Activated naive CD4-positive, alpha-beta T cell treated with anti-CD3 and anti-CD28 coated beads for 36 hours (primary cell): ENCODE measurements around the gene PPIB. TPM values are rescaled to one million over a fixed set of nuclear protein-coding genes. Genes with fewer than 3 reads are reported as not detected.

Experiments
- CTCF ChIA-PET: fragments of 350-600 bp; sonication (Branson Sonifier 250); formaldehyde crosslinking; loops from one replicate; lab custom pipeline; 2021; ENCODE audit warnings: antibody characterized with exemption; lab: Charles Lee
- DNase-seq: peaks from one replicate; pipeline ENCODE4 v3.0.0-alpha.2; 2020
- H3K27ac Mint-ChIP-seq: one replicate; pipeline ENCODE4 v1.8.0; 2021; ENCODE audit warnings: mild to moderate bottlenecking, mixed read lengths
- H3K27me3 Mint-ChIP-seq: one replicate; pipeline ENCODE4 v1.8.0; 2021; ENCODE audit warnings: low read depth, mixed read lengths
- H3K36me3 Mint-ChIP-seq: one replicate; pipeline ENCODE4 v1.8.0; 2021; ENCODE audit warnings: low read depth, mixed read lengths
- H3K4me1 Mint-ChIP-seq: one replicate; pipeline ENCODE4 v1.8.0; 2021; ENCODE audit warnings: low read depth, mixed read lengths
- H3K4me3 Mint-ChIP-seq: one replicate; pipeline ENCODE4 v1.8.0; 2021; ENCODE audit warnings: mild to moderate bottlenecking, moderate library complexity, mixed read lengths
- H3K9me3 Mint-ChIP-seq: one replicate; pipeline ENCODE4 v1.8.0; 2021; ENCODE audit warnings: mixed read lengths
- intact Hi-C: fragments of 100-400 bp; cut with micrococcal nuclease; formaldehyde crosslinking; loops from one replicate; pipeline ENCODE4 v1.15.1; 2023
- total RNA-seq, 2 experiments: library from RNA; stranded (reverse); gene quantifications; one replicate each; pipeline ENCODE4 v1.2.3, GENCODE V29; 2021

The PPIB gene
- total RNA-seq, 2 experiments from 2014 or later, result 187 to 202 TPM

DNA sequence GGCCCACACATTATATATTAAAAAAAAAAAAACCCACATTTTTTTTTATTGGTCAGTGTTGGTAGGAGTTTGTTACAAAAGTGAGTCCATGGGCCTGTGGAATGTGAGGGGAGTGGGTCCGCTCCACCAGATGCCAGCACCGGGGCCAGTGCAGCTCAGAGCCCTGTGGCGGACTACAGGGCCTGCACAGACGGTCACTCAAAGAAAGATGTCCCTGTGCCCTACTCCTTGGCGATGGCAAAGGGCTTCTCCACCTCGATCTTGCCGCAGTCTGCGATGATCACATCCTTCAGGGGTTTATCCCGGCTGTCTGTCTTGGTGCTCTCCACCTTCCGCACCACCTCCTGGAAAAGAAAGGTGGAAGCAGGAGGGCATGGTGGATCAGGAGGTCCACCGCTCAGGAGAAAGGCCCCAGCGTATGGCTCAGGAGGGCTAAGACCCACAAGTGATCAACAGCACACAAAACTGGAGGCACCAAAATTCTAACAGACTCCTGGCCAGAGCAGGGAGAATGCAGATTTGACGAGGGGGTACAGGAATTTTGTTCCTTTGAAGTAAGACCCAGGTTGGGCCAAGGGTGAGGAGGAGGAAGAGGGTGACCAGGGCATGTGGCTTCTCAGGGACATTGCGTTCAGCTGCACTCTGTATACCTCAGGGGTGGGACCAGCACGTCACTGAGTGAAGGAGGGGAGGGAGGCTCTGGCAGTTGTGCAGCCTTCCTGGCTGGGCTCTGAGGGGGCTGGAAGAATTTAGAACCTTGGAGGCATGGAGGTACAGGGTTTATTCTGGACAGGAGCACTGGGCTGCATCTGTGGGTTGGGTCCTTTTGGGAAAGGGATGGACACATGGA, 6.8 kb downstream of the PPIB start:
- no peak for DNase-seq
- H3K4me3 Mint-ChIP-seq, result no peak overlapping the region
- peaks cover 33% of the 10 kb centered on the region for H3K36me3 Mint-ChIP-seq
- CTCF ChIA-PET, result interaction anchor here (0.6 to 0.7 kb wide), 2 partner anchors 11 to 12 kb away, joined by 3 to 5 read pairs; no protein-coding TSS in a partner anchor
- intact Hi-C loops, result loop anchor here (10.0 kb wide), 1 partner anchor 321 kb away; the partner anchor contains the start of gene HERC1
- peaks cover 5% of the 10 kb centered on the region for H3K27me3 Mint-ChIP-seq
- peaks cover 27% of the 10 kb centered on the region for H3K4me1 Mint-ChIP-seq
- H3K9me3 Mint-ChIP-seq, result no peaks in the 10 kb centered on the region
- H3K27ac Mint-ChIP-seq, result no peak overlapping the region

GRCh38 chr15:64153480-64154367, 9.1 kb downstream of the PPIB start:
- peak; percentile 96 for DNase-seq
- Mint-ChIP-seq H3K4me3 (peak overlapping the region; percentile 50), H3K4me1 (peaks cover 26% of the 10 kb centered on the region), H3K36me3 (peaks cover 21% of the 10 kb centered on the region), H3K9me3 (no peaks in the 10 kb centered on the region), H3K27me3 (peaks cover 11% of the 10 kb centered on the region), H3K27ac (peak overlapping the region; percentile 67)
- intact Hi-C loops, result loop anchor here (1.0 to 10.0 kb wide), 5 partner anchors 60 to 686 kb away; partner anchors contain the start of genes CIAO2A and HERC1
- CTCF ChIA-PET, result interaction anchor here (0.7 to 2.2 kb wide), 21 partner anchors 8 to 563 kb away, joined by 3 to 11 read pairs (median 5); partner anchors contain the start of genes CIAO2A, PPIB and SNX1

DNA sequence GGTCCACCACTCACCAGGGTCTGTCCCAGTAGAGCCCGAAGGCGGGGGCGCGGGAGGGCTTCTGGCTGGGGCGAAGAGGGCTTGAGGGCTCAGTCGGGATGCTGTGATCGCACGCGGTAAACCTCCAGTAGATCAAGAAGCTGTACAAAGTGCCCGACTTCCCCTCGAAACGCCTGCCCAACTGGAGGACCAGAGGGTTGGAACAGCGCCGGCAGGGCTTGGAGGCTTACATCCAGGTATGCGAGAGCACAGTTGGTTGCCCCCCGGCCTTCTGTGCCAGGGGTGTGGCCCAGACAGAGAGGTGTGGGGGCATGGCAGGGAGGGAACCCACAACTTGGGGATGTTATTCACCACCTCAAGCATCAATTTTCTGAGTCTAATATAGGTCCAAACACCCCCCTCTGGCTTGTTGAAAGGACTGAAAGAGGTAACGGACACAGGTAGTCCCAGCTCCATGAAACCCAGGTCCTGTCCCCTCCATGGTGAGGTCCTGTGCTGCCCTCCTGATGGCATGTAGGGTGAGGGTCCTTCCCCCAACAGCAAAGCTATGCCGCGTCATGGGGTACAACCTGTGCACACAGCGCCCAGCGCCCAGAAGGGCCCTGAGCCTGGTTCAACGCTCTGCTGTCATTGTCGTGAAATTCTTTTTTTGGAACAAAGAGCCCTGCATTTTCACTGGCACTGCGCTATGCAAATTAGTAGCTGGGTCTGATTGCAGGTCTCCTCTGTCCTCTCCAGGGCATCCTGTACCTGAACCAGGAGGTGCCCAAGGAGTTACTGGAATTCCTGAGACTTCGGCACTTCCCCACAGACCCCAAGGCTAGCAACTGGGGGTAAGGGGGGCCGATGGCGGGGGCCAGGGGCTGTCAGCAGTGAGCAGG, 10.1 kb downstream of the PPIB start:
- H3K27me3 Mint-ChIP-seq, result peaks cover 11% of the 10 kb centered on the region

GRCh38 chr15:64151727-64152506, 10.9 kb downstream of the PPIB start, which contains the start of gene SNX22:
Gene SNX22 (plus strand): TSS chr15:64151731. CDS start chr15:64151776, 45 bp downstream.
- H3K27me3 Mint-ChIP-seq, result peaks cover 11% of the 10 kb centered on the region
- CTCF ChIA-PET, result interaction anchor here (1.3 to 2.0 kb wide), 3 partner anchors 7 to 54 kb away, joined by 6 to 7 read pairs (median 7); no protein-coding TSS in a partner anchor
- peak within 1 kb of the TSS; percentile 68 for H3K4me3 Mint-ChIP-seq
- DNase-seq, result peak; percentile 12
- peaks cover 7% of the 10 kb centered on the region for H3K36me3 Mint-ChIP-seq
- H3K27ac Mint-ChIP-seq, result no peak within 1 kb of the TSS
- no peaks in the 10 kb centered on the region for H3K9me3 Mint-ChIP-seq
- intact Hi-C loops, result loop anchor here (2.0 to 10.0 kb wide), 4 partner anchors 317 to 685 kb away; partner anchors contain the start of gene HERC1
- H3K4me1 Mint-ChIP-seq, result peaks cover 20% of the 10 kb centered on the region

More for the DNA sequence above, 10.1 kb downstream of the PPIB start:
- CTCF ChIA-PET, result interaction anchor here (0.7 to 2.2 kb wide), 16 partner anchors 8 to 217 kb away, joined by 3 to 11 read pairs (median 6); partner anchors contain the start of genes CIAO2A, PPIB and SNX1
- intact Hi-C loops, result loop anchor here (1.0 to 10.0 kb wide), 5 partner anchors 59 to 685 kb away; partner anchors contain the start of genes CIAO2A and HERC1
- no peaks in the 10 kb centered on the region for H3K9me3 Mint-ChIP-seq
- H3K4me1 Mint-ChIP-seq, result peaks cover 20% of the 10 kb centered on the region
- H3K36me3 Mint-ChIP-seq, result peaks cover 13% of the 10 kb centered on the region
- H3K4me3 Mint-ChIP-seq, result peak overlapping the region; percentile 41
- H3K27ac Mint-ChIP-seq, result no peak overlapping the region
- peak; percentile 27 for DNase-seq

DNA sequence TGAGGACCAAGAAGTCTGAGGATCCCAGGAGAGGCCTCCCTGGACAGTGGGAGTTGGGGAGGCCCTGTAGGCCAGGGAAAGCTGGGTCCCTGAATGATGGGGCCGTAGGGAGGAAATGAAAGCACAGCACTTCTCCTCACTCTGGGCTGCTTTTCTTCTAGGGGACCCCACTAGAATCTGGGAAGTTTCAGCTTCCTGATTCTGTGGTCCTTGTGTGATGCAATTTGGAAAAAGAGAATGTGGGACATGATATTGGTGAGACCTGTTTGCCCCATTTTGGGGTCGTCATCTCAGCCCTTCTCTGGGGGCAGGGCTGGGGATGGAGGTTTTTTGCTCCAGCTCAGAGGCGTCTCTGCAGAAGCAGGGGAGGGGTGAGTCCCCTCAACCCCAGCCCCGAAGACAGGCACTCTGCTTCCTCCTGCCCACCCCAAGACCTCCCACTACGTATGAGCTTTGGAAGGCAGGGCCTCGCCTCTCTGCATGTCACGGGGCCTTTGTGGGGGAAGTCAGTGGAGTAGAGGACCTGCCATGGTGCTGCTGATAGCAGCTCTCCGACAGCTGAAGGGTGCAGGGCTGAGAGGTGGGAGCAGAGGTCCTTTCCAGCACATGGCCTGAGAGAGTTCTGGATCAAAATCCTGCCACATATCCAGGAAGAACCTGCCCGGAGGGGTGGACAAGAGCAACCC, 12.8 kb downstream of the PPIB start:
- Mint-ChIP-seq H3K27ac (peak overlapping the region; percentile 57), H3K4me1 (peaks cover 20% of the 10 kb centered on the region), H3K36me3 (peaks cover 3% of the 10 kb centered on the region), H3K9me3 (no peaks in the 10 kb centered on the region), H3K4me3 (peak overlapping the region; percentile 21), H3K27me3 (peaks cover 11% of the 10 kb centered on the region)
- CTCF ChIA-PET, result interaction anchor here (0.6 to 1.0 kb wide), 2 partner anchors 14 to 755 kb away, joined by 3 read pairs; no protein-coding TSS in a partner anchor
- intact Hi-C loops, result loop anchor here (5.0 to 10.0 kb wide), 2 partner anchors 315 to 683 kb away; partner anchors contain the start of gene HERC1
- DNase-seq, result no peak

DNA sequence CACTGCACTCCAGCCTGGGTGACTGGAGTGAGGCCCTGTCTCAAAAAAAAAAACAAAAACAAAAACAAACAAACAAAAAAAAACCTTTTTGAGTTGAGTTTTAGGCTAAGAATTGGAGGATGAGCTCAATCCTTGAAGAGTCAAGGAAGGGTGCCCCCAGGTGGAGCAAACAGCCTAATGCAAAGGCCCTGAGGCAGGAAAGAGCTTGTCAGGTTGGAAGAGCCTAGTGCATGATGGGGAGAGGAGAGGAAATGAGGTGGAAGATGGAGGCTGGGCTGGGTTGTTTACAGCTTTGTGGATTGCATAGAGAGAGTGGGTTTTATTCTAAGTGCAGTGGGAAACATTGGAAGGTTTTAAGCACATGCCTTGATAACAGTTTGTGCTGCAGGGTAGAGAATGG, 13.4 kb downstream of the PPIB start:
- Mint-ChIP-seq H3K36me3 (peaks cover 3% of the 10 kb centered on the region), H3K27me3 (peaks cover 11% of the 10 kb centered on the region), H3K4me1 (peaks cover 20% of the 10 kb centered on the region), H3K27ac (peak overlapping the region; percentile 57), H3K9me3 (no peaks in the 10 kb centered on the region), H3K4me3 (peak overlapping the region; percentile 32)
- intact Hi-C loops, result no loop called here
- peak; percentile 73 for DNase-seq
- CTCF ChIA-PET, result interaction anchor here (0.5 to 1.0 kb wide), 3 partner anchors 14 to 755 kb away, joined by 3 read pairs; no protein-coding TSS in a partner anchor

- CTCF ChIA-PET, result interaction anchor here (0.8 to 1.3 kb wide), 2 partner anchors 42 to 505 kb away, joined by 3 to 4 read pairs; no protein-coding TSS in a partner anchor
- intact Hi-C loops, result no loop called here
- Mint-ChIP-seq H3K27ac (no peak overlapping the region), H3K36me3 (peaks cover 2% of the 10 kb centered on the region), H3K4me1 (peaks cover 20% of the 10 kb centered on the region), H3K27me3 (peaks cover 11% of the 10 kb centered on the region), H3K9me3 (no peaks in the 10 kb centered on the region), H3K4me3 (no peak overlapping the region)
- DNase-seq, result no peak
Observed at GRCh38 chr15:64148581-64148980, 14.2 kb downstream of the PPIB start.

DNA sequence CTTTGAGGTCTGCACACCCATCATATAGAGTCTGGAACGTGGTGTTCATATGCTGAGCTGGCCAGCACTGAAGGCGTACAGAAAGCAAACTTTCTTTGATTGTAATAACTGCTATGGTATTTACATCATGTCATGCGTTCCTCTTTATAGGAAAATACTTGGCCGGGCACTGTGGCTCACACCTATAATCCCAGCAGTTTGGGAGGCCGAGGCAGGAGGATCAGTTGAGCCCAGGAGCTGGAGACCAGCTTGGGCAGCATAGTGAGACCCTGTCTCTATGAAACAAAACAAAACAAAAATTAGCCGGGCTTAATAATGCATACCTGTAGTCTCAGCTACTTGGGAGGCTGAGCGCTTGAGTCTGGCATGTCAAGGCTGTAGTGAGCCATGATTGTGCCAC, 14.7 kb downstream of the PPIB start:
- CTCF ChIA-PET, result interaction anchor here (0.6 to 1.3 kb wide), 3 partner anchors 11 to 505 kb away, joined by 3 to 4 read pairs (median 4); no protein-coding TSS in a partner anchor
- Mint-ChIP-seq H3K4me1 (peaks cover 17% of the 10 kb centered on the region), H3K27me3 (peaks cover 8% of the 10 kb centered on the region), H3K36me3 (peaks cover 2% of the 10 kb centered on the region), H3K9me3 (no peaks in the 10 kb centered on the region), H3K27ac (no peak overlapping the region), H3K4me3 (no peak overlapping the region)
- DNase-seq, result no peak
- intact Hi-C loops, result no loop called here

- Mint-ChIP-seq H3K27ac (no peak overlapping the region), H3K36me3 (peaks cover 2% of the 10 kb centered on the region), H3K4me1 (peaks cover 10% of the 10 kb centered on the region), H3K4me3 (no peak overlapping the region), H3K27me3 (peaks cover 7% of the 10 kb centered on the region), H3K9me3 (no peaks in the 10 kb centered on the region)
- CTCF ChIA-PET, result interaction anchor here (1.4 kb wide), 1 partner anchor 10 kb away, joined by 3 read pairs; no protein-coding TSS in a partner anchor
- intact Hi-C loops, result no loop called here
- no peak for DNase-seq
Observed at GRCh38 chr15:64146885-64147681, 15.7 kb downstream of the PPIB start.
